Heart left ventricle (tissue), 13 donors: ENCODE measurements around the gene PHACTR3.
"Not testable (repeated sequence)": the region's sequence is repeated elsewhere in the genome, so short reads cannot be mapped to it uniquely, and the experiment has no call there.

Experiments
- POLR2A ChIP-seq, 2 donors: fragments of 450-650 bp; IDR thresholded peaks; one replicate each; pipeline ENCODE4 v1.6.1; 2017; ENCODE audit warnings: antibody characterized with exemption in 2 of 2, mild to moderate bottlenecking in 2 of 2, moderate library complexity in 2 of 2
- TF ChIP-seq, protein P1 (sequence below), 12 donors: fragments of 200-600 bp; sonication (generic) in 4 of 12; IDR thresholded peaks; one replicate each; pipeline versions ENCODE4 v1.5.0 to v1.8.0; 2018 to 2022; ENCODE audit warnings: antibody characterized with exemption in 12 of 12, mild to moderate bottlenecking in 5 of 12
- donor health status: ischemic (EF 13 %, LVEDD 7.1; RV severe dilation, severe dysfunction).
- donor health status: DM: no; HTN: yes; CAD: no.
- donor health status: DM: no; HTN: no; CAD: no.
- donor health status: ischemic (EF 25% LVEDD 6.9; RV normal size, moderate dysfunction).
- donor health status: ischemic (EF 25% LVEDD 5.7; RV mildly dilated, moderate dysfunction).
- donor health status: ischemic (EF 35%, LVEDD 5.7; RV mildly dilated, moderate dysfunction).
- donor health status: nonischemic (EF 11% LVEDD 7.7; RV severe dilation, severe dysfunction).
- donor health status: DM: yes; HTN: yes; CAD: no.
- donor health status: PGD.
- donor health status: ischemic (EF 29% LVEDD 5.4; RV normal size, mild dysfunction).
- donor health status: nonischemic (EF 23%, LVEDD 6.1; RV moderate dilation, normal function).

DNA sequence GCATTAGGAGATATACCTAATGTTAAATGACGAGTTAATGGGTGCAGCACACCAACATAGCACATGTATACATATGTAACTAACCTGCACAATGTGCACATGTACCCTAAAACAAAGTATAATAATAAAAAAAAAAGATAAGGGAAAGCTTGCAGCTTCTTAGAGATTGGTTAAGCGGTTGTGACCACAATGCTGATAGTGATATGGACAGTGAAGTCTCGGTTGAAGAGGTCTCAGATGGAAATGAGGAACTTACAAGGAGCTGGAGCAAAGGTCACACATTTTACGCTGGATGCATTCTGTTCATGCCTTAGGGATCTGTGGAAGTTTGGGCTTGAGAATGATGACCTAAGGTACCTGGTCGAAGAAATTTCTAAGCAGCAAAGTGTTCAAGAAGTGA, 252.6 kb downstream of the PHACTR3 start:
- TF ChIP-seq, protein P1, sequence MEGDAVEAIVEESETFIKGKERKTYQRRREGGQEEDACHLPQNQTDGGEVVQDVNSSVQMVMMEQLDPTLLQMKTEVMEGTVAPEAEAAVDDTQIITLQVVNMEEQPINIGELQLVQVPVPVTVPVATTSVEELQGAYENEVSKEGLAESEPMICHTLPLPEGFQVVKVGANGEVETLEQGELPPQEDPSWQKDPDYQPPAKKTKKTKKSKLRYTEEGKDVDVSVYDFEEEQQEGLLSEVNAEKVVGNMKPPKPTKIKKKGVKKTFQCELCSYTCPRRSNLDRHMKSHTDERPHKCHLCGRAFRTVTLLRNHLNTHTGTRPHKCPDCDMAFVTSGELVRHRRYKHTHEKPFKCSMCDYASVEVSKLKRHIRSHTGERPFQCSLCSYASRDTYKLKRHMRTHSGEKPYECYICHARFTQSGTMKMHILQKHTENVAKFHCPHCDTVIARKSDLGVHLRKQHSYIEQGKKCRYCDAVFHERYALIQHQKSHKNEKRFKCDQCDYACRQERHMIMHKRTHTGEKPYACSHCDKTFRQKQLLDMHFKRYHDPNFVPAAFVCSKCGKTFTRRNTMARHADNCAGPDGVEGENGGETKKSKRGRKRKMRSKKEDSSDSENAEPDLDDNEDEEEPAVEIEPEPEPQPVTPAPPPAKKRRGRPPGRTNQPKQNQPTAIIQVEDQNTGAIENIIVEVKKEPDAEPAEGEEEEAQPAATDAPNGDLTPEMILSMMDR (IDR thresholded peaks at IDR 0.05): not testable (repeated sequence)
- not testable (repeated sequence) for TF ChIP-seq POLR2A (IDR thresholded peaks at IDR 0.05)
